ENCODE results near the gene SRSF4.
"Not testable (repeated sequence)": the region's sequence is repeated elsewhere in the genome, so short reads cannot be mapped to it uniquely, and the experiment has no call there.

Gene SRSF4

GRCh38 chr1:29162476-29163138, 19.1 kb downstream of the SRSF4 start:
- DNase-seq (ENCODE audit: low spot score) = no peak

DNA sequence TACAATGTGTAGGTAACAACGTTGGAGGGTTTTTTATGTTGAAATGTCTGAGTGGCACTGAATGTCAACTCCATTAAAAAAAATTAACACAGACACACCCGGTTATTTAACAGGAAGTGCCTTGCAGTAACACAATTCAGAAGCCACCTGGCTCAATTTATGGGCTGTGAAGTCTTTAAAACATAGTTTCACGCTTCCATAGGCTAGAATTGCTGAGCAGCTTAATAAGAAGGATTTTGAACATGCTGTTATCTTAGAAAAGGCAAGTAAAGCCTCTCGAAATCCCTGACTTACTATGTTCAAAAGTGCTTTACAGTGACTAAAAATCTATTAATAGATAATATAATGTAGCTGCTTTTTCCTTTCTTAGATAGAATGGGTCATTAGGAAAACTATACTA, 19.7 kb downstream of the SRSF4 start:
- no peak for DNase-seq (ENCODE audit: low spot score)

- DNase-seq (ENCODE audit: low spot score) = no peak
Observed at GRCh38 chr1:29159773-29160172, 21.9 kb downstream of the SRSF4 start.

- no peak for DNase-seq (ENCODE audit: low spot score)
Observed at GRCh38 chr1:29157269-29157601, 24.5 kb downstream of the SRSF4 start.

- no peak for DNase-seq (ENCODE audit: low spot score)
Observed at GRCh38 chr1:29156543-29157268, 25.0 kb downstream of the SRSF4 start.

DNA sequence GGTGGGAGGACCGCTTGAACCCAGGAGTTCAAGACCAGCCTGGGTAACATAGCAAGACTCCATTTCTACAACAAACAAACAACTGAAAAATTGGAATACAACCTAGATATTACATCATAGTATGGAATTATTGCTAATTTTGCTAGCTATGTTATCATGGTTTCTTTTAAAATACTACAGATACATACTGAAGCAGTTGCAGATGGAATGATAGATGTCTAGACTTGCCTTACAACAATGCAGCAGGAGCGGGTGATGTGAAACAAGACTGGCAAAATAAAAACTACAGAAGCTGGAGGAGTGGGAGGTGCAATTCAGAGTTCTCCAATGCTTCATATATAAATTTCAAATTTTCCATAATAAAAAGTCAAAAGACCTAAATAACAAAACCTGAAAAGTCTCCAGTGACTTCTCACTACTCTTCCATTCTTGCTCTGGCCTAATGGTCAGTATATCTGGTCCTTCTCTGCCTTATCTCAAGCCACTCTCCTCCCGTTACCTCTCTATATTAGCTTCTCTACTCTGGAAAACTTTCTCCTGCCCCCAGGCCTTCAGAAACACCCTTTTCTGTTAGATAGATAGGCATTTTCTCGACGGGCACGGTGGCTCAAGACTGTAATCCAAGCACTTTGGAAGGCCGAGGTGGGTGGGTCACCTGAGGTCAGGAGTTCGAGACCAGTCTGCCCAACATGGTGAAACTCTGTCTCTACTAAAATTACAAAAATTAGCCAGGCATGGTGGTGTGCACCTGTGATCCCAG, 29.5 kb downstream of the SRSF4 start:
- DNase-seq (ENCODE audit: low spot score) = no peak

DNA sequence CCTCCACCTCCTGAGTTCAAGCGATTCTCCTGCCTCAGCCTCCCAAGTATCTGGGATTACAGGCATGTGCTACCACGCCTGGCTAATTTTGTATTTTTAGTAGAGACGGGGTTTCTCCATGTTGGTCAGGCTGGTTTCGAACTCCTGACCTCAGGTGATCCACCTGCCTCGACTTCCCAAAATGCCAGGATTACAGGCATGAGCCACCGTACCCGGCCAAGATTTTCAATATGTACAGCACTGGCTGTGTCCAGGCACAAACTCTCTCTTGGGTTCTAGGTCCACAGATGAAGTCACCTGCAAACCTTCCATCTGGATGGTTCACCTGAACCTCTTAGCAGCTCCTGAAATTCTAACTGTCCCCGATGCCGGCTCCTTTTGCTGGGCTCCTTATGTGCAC, 31.4 kb downstream of the SRSF4 start:
- DNase-seq (ENCODE audit: low spot score) = not testable (repeated sequence)

- DNase-seq (ENCODE audit: low spot score) = no peak
Observed at GRCh38 chr1:29148656-29149491, 32.8 kb downstream of the SRSF4 start.

GRCh38 chr1:29145739-29146437, 35.8 kb downstream of the SRSF4 start:
- no peak for DNase-seq (ENCODE audit: low spot score)

GRCh38 chr1:29144178-29144577, 37.5 kb downstream of the SRSF4 start:
- DNase-seq (ENCODE audit: low spot score) = no peak

DNA sequence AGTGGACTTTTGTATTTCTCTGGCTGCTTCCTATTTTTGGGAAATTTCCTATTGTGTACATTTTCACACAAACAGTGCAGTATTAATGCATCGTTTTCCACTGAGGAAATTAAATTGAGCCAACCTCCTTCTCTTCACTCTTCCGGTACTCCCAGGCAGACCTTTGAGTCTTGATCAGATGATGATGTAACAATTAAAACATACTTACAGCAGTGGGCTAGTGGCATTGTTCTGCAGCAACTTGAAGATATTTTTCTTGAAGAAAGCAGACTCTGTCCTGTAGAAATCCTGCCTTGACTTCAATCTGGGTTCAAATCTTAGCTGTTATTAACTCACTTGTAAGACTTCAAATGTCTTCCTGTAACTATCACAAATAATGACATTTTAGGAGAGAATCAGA, 39.0 kb downstream of the SRSF4 start:
- DNase-seq (ENCODE audit: low spot score) = no peak

GRCh38 chr1:29136391-29136915, 45.2 kb downstream of the SRSF4 start:
- DNase-seq (ENCODE audit: low spot score) = no peak

- DNase-seq (ENCODE audit: low spot score) = no peak
Observed at GRCh38 chr1:29134695-29135028, 47.0 kb downstream of the SRSF4 start.

- no peak for DNase-seq (ENCODE audit: low spot score)
Observed at GRCh38 chr1:29133861-29134694, 47.6 kb downstream of the SRSF4 start.

GRCh38 chr1:29131056-29131455, 50.6 kb downstream of the SRSF4 start:
- not testable (repeated sequence) for DNase-seq (ENCODE audit: low spot score)

- DNase-seq (ENCODE audit: low spot score) = no peak
Observed at GRCh38 chr1:29129916-29130315, 51.8 kb downstream of the SRSF4 start.

- DNase-seq (ENCODE audit: low spot score) = no peak
Observed at GRCh38 chr1:29128739-29129138, 53.0 kb downstream of the SRSF4 start.

- no peak for DNase-seq (ENCODE audit: low spot score)
Observed at GRCh38 chr1:29126198-29126597, 55.5 kb downstream of the SRSF4 start.

DNA sequence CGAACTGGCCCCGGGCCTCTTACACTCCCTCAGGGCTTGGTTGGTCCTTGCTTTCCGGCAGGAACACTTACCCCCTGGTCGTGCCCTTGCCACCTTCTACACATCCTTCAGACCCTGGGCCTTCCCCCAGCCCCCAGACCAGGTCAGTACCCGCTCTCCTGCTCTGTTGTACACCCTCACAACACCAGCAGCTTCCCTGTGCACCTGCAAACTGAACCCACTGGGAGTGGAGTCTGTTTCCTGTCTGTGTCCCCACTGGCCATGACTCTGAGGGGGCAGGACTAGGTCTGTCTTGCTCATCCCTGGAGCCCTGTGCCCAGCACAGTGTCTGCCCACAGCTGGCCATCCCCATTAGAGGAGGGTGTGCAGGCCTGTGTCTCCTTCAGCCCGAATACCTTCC, 55.9 kb downstream of the SRSF4 start:
- no peak for DNase-seq (ENCODE audit: low spot score)

DNA sequence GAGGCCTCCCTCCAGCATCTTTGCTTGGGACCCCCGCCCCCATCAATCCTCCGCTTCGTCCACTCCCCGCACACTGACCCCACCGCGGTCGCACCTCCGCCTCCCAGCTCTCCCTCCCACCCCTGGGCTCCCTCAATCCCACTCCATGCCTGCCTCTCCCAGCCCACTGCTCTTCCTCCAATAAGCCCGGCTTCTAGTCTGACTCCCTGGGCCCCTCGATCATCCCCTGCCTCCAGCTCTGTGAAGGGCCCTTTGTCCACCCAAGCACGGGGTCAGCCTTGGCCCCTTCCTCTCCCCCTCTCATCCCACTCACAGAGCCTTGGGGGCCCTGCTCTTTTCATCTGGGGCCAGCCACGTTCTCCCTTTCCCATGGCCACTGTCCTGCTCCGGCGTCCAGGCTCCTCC, 56.5 kb downstream of the SRSF4 start:
- DNase-seq (ENCODE audit: low spot score) = no peak

All from COLO829 (cell line).